Neural crest cell (in vitro differentiated cells): ENCODE measurements around the gene CCDC27. TPM values are rescaled to one million over a fixed set of nuclear protein-coding genes. Genes with fewer than 3 reads are reported as not detected.
A peak's percentile ranks its signal among the peaks of the same experiment; 100 is the strongest.

ENCODE experiments used
- DNase-seq: peaks from one replicate; pipeline ENCODE4 v3.0.0; 2021; ENCODE audit warnings: low read depth, mixed read lengths, low spot score
- H3K27ac Mint-ChIP-seq: one replicate; pipeline ENCODE4 v1.8.0; 2021; ENCODE audit warnings: mild to moderate bottlenecking, mixed read lengths; ENCODE audit not compliant: unreplicated experiment
- H3K27me3 Mint-ChIP-seq: 2 replicates; pipeline ENCODE4 v1.8.0; 2021; ENCODE audit warnings: low read depth, mild to moderate bottlenecking, mixed read lengths
- H3K36me3 Mint-ChIP-seq: 2 replicates; pipeline ENCODE4 v1.8.0; 2021; ENCODE audit warnings: low read depth, mild to moderate bottlenecking, mixed read lengths
- H3K4me1 Mint-ChIP-seq: 2 replicates; pipeline ENCODE4 v1.8.0; 2021; ENCODE audit warnings: mixed read lengths
- H3K4me3 Mint-ChIP-seq: one replicate; pipeline ENCODE4 v1.8.0; 2021; ENCODE audit warnings: mild to moderate bottlenecking, mixed read lengths
- H3K9me3 Mint-ChIP-seq: 2 replicates; pipeline ENCODE4 v1.8.0; 2021; ENCODE audit warnings: mixed read lengths
- total RNA-seq: library from RNA; stranded (reverse); gene quantifications from 2 replicates; pipeline ENCODE4 v1.2.1, GENCODE V29; 2021
- TF ChIP-seq, protein P1 (sequence below): fragments of 200-600 bp; sonication (generic); conservative IDR thresholded peaks from 2 replicates; pipeline ENCODE4 v1.5.0; 2021; ENCODE audit warnings: antibody characterized with exemption, mild to moderate bottlenecking

The CCDC27 gene
- total RNA-seq, 1 donor from 2014 or later = not detected

DNA sequence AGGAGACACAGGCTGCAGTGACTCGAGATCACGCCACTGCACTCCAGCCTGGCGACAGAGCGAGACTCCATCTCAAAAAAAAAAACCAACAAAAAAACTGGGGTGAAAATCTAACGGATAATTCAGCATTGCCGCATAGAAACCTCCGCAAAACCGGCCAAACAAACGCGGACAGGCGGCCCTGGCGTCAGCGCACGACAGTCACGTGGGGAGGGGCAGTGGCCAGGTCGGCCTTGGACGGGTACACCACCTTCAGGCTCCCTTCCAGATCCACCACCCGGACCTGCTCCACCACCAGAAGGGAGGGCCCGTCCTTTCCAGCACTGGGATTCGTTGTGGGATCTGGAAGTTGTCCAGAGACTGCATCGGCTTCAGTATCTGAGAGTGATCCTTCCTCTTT lies 28.7 kb downstream of the CCDC27 start:
- no peak overlapping the region for H3K27ac Mint-ChIP-seq
- DNase-seq = no peak
- H3K4me3 Mint-ChIP-seq = no peak overlapping the region
- H3K9me3 Mint-ChIP-seq = no peaks in the 10 kb centered on the region
- H3K36me3 Mint-ChIP-seq = peaks cover 16% of the 10 kb centered on the region
- H3K4me1 Mint-ChIP-seq = peaks cover under 1% of the 10 kb centered on the region
- no peaks in the 10 kb centered on the region for H3K27me3 Mint-ChIP-seq
- TF ChIP-seq, protein P1, sequence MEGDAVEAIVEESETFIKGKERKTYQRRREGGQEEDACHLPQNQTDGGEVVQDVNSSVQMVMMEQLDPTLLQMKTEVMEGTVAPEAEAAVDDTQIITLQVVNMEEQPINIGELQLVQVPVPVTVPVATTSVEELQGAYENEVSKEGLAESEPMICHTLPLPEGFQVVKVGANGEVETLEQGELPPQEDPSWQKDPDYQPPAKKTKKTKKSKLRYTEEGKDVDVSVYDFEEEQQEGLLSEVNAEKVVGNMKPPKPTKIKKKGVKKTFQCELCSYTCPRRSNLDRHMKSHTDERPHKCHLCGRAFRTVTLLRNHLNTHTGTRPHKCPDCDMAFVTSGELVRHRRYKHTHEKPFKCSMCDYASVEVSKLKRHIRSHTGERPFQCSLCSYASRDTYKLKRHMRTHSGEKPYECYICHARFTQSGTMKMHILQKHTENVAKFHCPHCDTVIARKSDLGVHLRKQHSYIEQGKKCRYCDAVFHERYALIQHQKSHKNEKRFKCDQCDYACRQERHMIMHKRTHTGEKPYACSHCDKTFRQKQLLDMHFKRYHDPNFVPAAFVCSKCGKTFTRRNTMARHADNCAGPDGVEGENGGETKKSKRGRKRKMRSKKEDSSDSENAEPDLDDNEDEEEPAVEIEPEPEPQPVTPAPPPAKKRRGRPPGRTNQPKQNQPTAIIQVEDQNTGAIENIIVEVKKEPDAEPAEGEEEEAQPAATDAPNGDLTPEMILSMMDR = no peak

GRCh38 chr1:3783651-3784474 lies 31.6 kb downstream of the CCDC27 start:
- peaks cover 16% of the 10 kb centered on the region for H3K36me3 Mint-ChIP-seq
- no peak for DNase-seq
- TF ChIP-seq, protein P1 = no peak
- no peaks in the 10 kb centered on the region for H3K27me3 Mint-ChIP-seq
- H3K9me3 Mint-ChIP-seq = no peaks in the 10 kb centered on the region
- H3K27ac Mint-ChIP-seq = peak overlapping the region; percentile 38
- H3K4me3 Mint-ChIP-seq = no peak overlapping the region
- no peaks in the 10 kb centered on the region for H3K4me1 Mint-ChIP-seq

GRCh38 chr1:3785045-3785444 lies 32.8 kb downstream of the CCDC27 start:
- Mint-ChIP-seq H3K9me3 (no peaks in the 10 kb centered on the region), H3K4me1 (no peaks in the 10 kb centered on the region), H3K27me3 (no peaks in the 10 kb centered on the region), H3K27ac (no peak overlapping the region), H3K4me3 (peak overlapping the region; percentile 79), H3K36me3 (peaks cover 11% of the 10 kb centered on the region)
- no peak for DNase-seq
- TF ChIP-seq, protein P1 = no peak

DNA sequence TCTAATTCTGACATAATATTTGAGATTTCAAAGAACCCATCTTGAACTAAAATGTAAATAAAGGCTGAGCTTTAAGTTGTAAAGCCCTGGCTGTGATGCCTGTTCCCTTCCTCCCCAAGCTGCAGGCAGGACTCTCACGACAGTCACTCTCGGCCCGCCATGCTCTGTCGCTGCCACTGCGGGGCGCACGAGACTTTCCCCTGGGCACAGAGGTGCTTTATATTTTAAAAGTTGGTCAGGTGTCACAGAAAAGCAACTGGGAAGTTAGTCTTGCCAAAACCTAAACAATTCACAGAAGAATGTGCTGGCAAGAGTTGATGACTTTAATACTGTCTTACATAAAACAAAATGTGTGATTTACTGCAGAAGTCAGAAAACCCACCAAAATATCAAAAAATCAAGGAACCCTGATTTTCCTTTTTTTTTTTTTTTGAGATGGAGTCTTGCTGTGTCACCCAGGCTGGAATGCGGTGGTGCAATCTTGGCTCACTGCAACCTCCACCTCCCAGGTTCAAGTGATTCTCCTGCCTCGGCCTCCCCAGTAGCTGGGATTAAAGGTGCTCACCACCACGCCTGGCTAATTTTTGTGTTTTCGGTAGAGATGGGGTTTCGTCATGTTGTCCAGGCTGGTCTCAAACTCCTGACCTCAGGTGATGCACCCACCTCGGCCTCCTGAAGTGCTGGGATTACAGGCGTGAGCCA lies 33.4 kb downstream of the CCDC27 start:
- peaks cover 7% of the 10 kb centered on the region for H3K36me3 Mint-ChIP-seq
- no peaks in the 10 kb centered on the region for H3K9me3 Mint-ChIP-seq
- no peak overlapping the region for H3K27ac Mint-ChIP-seq
- H3K27me3 Mint-ChIP-seq = no peaks in the 10 kb centered on the region
- no peaks in the 10 kb centered on the region for H3K4me1 Mint-ChIP-seq
- H3K4me3 Mint-ChIP-seq = peak overlapping the region; percentile 79
- TF ChIP-seq, protein P1 = peak; percentile 52
- peak; percentile 34 for DNase-seq

DNA sequence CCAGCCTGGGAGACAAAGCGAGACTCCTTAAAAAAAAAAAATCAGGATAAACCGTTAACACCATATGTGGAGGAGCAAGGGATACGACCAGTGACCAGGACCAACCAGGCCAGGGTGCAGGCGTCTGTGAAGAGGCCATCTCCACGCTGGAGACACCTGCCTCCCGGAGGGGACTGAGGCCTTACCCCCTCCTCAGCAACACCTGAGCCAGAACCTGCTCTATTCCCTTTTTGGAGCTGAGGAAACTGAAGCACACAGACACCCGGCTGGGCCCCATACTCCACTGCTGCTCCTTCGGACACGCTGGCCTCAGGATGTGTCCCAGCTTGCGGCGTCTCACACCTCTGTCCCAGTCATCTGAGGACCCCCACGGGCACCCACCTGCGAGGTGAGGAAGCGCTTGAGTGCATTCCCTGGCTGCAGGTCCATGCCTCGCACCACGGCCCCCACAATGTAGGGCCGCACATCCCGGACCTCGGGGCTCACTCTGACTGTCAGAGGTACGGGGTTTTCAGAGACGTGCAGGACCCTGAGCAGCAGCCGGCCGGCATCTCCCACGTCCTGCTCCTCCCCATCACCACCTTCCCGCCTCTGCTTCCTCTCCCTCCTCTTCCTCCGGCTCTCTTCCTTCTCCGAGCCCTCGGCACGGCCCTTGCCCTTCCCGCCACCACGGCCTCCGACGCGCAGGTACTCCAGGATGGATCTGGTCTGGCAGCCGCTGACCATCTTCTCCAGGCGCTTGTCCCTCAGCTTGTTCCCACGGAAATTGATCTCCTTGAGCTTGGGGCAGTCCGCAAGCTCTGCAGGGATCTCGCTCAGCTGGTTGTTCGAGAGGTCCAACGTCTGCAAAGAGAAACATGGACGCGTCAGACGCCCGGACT lies 34.5 kb downstream of the CCDC27 start:
- no peaks in the 10 kb centered on the region for H3K9me3 Mint-ChIP-seq
- no peaks in the 10 kb centered on the region for H3K27me3 Mint-ChIP-seq
- H3K36me3 Mint-ChIP-seq = peaks cover 7% of the 10 kb centered on the region
- H3K4me3 Mint-ChIP-seq = no peak overlapping the region
- no peak for DNase-seq
- TF ChIP-seq, protein P1 = no peak
- no peaks in the 10 kb centered on the region for H3K4me1 Mint-ChIP-seq
- H3K27ac Mint-ChIP-seq = no peak overlapping the region
